ENCODE measurements around the gene TRAM2.

DNA sequence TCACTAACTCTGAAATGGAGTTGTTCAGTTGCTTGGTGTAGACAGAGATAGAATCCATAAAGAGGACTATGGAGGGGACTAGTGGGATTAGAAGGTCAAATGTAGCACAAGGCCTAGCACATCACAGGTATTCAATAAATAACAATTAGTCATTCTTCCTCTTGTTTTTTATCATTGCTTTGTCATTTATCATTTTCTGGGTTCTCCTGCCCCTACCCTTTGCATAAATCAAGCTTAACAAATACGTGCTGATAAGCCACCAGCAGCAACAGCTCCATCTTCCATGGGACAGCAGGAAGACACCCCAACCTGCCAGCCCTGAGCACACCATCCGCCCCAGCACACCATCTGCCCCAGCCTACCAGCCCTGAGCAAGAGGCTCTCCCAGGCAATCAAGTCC is 23.1 kb downstream of the TRAM2 start:
- TF ChIP-seq, protein P1, sequence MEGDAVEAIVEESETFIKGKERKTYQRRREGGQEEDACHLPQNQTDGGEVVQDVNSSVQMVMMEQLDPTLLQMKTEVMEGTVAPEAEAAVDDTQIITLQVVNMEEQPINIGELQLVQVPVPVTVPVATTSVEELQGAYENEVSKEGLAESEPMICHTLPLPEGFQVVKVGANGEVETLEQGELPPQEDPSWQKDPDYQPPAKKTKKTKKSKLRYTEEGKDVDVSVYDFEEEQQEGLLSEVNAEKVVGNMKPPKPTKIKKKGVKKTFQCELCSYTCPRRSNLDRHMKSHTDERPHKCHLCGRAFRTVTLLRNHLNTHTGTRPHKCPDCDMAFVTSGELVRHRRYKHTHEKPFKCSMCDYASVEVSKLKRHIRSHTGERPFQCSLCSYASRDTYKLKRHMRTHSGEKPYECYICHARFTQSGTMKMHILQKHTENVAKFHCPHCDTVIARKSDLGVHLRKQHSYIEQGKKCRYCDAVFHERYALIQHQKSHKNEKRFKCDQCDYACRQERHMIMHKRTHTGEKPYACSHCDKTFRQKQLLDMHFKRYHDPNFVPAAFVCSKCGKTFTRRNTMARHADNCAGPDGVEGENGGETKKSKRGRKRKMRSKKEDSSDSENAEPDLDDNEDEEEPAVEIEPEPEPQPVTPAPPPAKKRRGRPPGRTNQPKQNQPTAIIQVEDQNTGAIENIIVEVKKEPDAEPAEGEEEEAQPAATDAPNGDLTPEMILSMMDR (IDR thresholded peaks at IDR 0.05; ENCODE audit: control extremely low read depth in 1 of 3, insufficient read depth in 1 of 3, low read depth in 1 of 3, low read length in 3 of 3) = no peak
- no peak for TF ChIP-seq RFX5 (IDR thresholded peaks at IDR 0.05; ENCODE audit: borderline replicate concordance, low read depth, low read length)
- no peak for TF ChIP-seq JUN (IDR thresholded peaks at IDR 0.05; ENCODE audit: low read depth, low read length)
- TF ChIP-seq TAF1 (IDR thresholded peaks at IDR 0.05; ENCODE audit: low read depth, low read length) = no peak
- TF ChIP-seq ATF2 (IDR thresholded peaks at IDR 0.05; ENCODE audit: low read length) = no peak
